RKO (cell line): ENCODE data around the gene SV2A.
"Not testable (repeated sequence)": the region's sequence is repeated elsewhere in the genome, so short reads cannot be mapped to it uniquely, and the experiment has no call there.

ENCODE experiments used
- DNase-seq: peaks from one replicate; pipeline ENCODE4 v3.0.0-alpha.2; 2016; ENCODE audit warnings: low spot score

Gene SV2A

GRCh38 chr1:149886396-149887195 is 31.0 kb downstream of the SV2A start:
- DNase-seq = peak; percentile 100

GRCh38 chr1:149886121-149886395 is 31.6 kb downstream of the SV2A start:
- DNase-seq = peak; percentile 13

- peak; percentile 88 for DNase-seq
Observed at GRCh38 chr1:149885339-149886120, 32.1 kb downstream of the SV2A start.

- peak; percentile 78 for DNase-seq
Observed at GRCh38 chr1:149884433-149885338, 33.0 kb downstream of the SV2A start.

GRCh38 chr1:149883598-149884247 is 33.9 kb downstream of the SV2A start:
- no peak for DNase-seq

GRCh38 chr1:149881876-149882275 is 35.8 kb downstream of the SV2A start:
- no peak for DNase-seq

- DNase-seq = no peak
Observed at GRCh38 chr1:149879556-149879955, 38.1 kb downstream of the SV2A start.

- DNase-seq = no peak
Observed at GRCh38 chr1:149877211-149877946, 40.3 kb downstream of the SV2A start.

- not testable (repeated sequence) for DNase-seq
Observed at GRCh38 chr1:149873060-149873459, 44.6 kb downstream of the SV2A start.

- not testable (repeated sequence) for DNase-seq
Observed at GRCh38 chr1:149866887-149867286, 50.8 kb downstream of the SV2A start.

- DNase-seq = not testable (repeated sequence)
Observed at GRCh38 chr1:149861497-149862054, 56.1 kb downstream of the SV2A start.

GRCh38 chr1:149860684-149861496 is 56.8 kb downstream of the SV2A start:
- DNase-seq = not testable (repeated sequence)

GRCh38 chr1:149860271-149860670 is 57.4 kb downstream of the SV2A start:
- not testable (repeated sequence) for DNase-seq
